C4-2B (cell line): ENCODE data around the gene POLE.

Experiments
- ZFX ChIP-seq: fragments of 450-650 bp; IDR thresholded peaks from 2 replicates; pipeline ENCODE4 v1.6.1; 2017
- TF ChIP-seq, protein P1 (sequence below): fragments of 450-650 bp; conservative IDR thresholded peaks from 2 replicates; pipeline ENCODE4 v1.5.1; 2017; ENCODE audit warnings: mild to moderate bottlenecking

DNA sequence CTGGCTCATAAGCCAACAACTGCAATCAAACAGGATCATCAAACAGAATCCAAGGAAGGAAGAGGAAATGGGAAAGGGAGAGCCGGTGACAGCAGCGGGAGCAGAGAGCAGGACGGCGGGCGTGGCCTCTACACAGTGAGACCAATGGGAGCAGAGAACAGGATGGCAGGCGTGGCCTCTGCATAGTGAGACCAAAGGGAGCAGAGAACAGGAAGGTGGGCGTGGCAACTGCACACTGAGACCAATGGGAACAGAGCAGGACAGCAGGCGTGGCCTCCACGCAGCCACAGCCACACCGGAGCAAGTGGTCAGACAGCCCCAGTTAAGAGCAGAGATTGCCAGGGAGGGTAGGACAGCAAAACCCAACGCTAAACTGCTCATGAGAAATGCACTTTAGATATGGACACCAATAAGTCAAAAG, 93.2 kb downstream of the POLE start:
- TF ChIP-seq, protein P1, sequence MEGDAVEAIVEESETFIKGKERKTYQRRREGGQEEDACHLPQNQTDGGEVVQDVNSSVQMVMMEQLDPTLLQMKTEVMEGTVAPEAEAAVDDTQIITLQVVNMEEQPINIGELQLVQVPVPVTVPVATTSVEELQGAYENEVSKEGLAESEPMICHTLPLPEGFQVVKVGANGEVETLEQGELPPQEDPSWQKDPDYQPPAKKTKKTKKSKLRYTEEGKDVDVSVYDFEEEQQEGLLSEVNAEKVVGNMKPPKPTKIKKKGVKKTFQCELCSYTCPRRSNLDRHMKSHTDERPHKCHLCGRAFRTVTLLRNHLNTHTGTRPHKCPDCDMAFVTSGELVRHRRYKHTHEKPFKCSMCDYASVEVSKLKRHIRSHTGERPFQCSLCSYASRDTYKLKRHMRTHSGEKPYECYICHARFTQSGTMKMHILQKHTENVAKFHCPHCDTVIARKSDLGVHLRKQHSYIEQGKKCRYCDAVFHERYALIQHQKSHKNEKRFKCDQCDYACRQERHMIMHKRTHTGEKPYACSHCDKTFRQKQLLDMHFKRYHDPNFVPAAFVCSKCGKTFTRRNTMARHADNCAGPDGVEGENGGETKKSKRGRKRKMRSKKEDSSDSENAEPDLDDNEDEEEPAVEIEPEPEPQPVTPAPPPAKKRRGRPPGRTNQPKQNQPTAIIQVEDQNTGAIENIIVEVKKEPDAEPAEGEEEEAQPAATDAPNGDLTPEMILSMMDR: no peak
- TF ChIP-seq ZFX: no peak
